HEK293T (cell line): ENCODE measurements around the gene ZNF414.

Experiments used
- CTCF ChIA-PET: fragments of 350-600 bp; formaldehyde crosslinking; extraction: SDS; loops from one replicate; lab custom pipeline; 2021; ENCODE audit warnings: antibody characterized with exemption, inconsistent platforms; lab: Yijun Ruan, JAX
- POLR2A ChIA-PET: fragments of 350-600 bp; formaldehyde crosslinking; extraction: SDS; loops from one replicate; lab custom pipeline; 2020; ENCODE audit warnings: antibody characterized with exemption, inconsistent platforms; lab: Yijun Ruan, JAX
- DNase-seq: peaks from one replicate; pipeline ENCODE4 v3.0.0; 2012; ENCODE audit warnings: mixed read lengths; ENCODE audit errors: extremely low spot score
- ARNT ChIP-seq: fragments of 450-650 bp; IDR thresholded peaks from 2 replicates; pipeline ENCODE4 v1.6.1; 2017; ENCODE audit warnings: mild to moderate bottlenecking
- BHLHE40 ChIP-seq: fragments of 450-650 bp; IDR thresholded peaks from 2 replicates; pipeline ENCODE4 v1.6.1; 2016; ENCODE audit warnings: mild to moderate bottlenecking, moderate library complexity, borderline replicate concordance
- CTBP1 ChIP-seq: fragments of 450-650 bp; IDR thresholded peaks from 2 replicates; pipeline ENCODE4 v1.6.1; 2016; ENCODE audit warnings: borderline replicate concordance
- ELF4 ChIP-seq: fragments of 450-650 bp; IDR thresholded peaks from 2 replicates; pipeline ENCODE4 v1.6.1; 2017; ENCODE audit warnings: antibody characterized with exemption
- FOXA1 ChIP-seq: fragments of 450-650 bp; IDR thresholded peaks from 2 replicates; pipeline ENCODE4 v1.6.1; 2016; ENCODE audit warnings: mild to moderate bottlenecking
- FOXK2 ChIP-seq: fragments of 450-650 bp; IDR thresholded peaks from 2 replicates; pipeline ENCODE4 v1.6.1; 2016; ENCODE audit warnings: mild to moderate bottlenecking
- FOXM1 ChIP-seq: fragments of 450-650 bp; IDR thresholded peaks from 2 replicates; pipeline ENCODE4 v1.6.1; 2017; ENCODE audit warnings: mild to moderate bottlenecking, borderline replicate concordance
- HDGF ChIP-seq: fragments of 450-650 bp; IDR thresholded peaks from 2 replicates; pipeline ENCODE4 v1.6.1; 2017; ENCODE audit warnings: antibody characterized with exemption, borderline replicate concordance
- L3MBTL2 ChIP-seq: fragments of 450-650 bp; conservative IDR thresholded peaks from 2 replicates; pipeline ENCODE4 v1.6.1; 2016; ENCODE audit warnings: mild to moderate bottlenecking
- LEF1 ChIP-seq: fragments of 450-650 bp; IDR thresholded peaks from 2 replicates; pipeline ENCODE4 v1.6.1; 2017; ENCODE audit warnings: mild to moderate bottlenecking, borderline replicate concordance
- NFRKB ChIP-seq: fragments of 450-650 bp; IDR thresholded peaks from 2 replicates; pipeline ENCODE4 v1.6.1; 2016; ENCODE audit warnings: mild to moderate bottlenecking, moderate library complexity
- SP1 ChIP-seq: fragments of 450-650 bp; IDR thresholded peaks from 2 replicates; pipeline ENCODE4 v1.6.1; 2017
- SUZ12 ChIP-seq: fragments of 450-650 bp; IDR thresholded peaks from 2 replicates; pipeline ENCODE4 v1.6.1; 2016; ENCODE audit warnings: mild to moderate bottlenecking
- TARDBP ChIP-seq: fragments of 450-650 bp; IDR thresholded peaks from 2 replicates; pipeline ENCODE4 v1.6.1; 2016
- ZNF384 ChIP-seq: fragments of 450-650 bp; IDR thresholded peaks from 2 replicates; pipeline ENCODE4 v1.6.1; 2016
- TF ChIP-seq, protein P1 (sequence below): fragments of 450-650 bp; IDR thresholded peaks from 2 replicates; pipeline ENCODE4 v1.6.1; 2016

ZNF414 gene

DNA sequence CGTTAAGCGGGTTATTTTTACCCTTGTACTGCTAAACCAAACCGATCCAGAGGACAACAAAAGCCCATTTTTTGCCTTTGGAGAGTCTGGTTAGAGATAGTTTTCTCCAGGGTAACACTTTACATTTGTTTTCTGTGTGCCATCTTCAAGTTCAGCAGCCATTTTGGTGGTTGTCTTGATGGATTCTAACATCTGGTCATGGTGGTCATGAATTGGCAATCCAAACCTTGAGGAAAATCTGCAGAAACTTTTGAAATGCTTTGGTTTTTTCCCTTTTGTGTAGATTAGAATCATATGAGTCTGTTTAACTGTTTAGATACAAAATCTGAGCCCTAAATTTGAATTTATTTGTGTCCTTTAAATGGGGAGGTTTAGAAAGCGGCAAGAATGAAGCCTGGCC lies 52.6 kb downstream of the ZNF414 start:
- TF ChIP-seq, protein P1, sequence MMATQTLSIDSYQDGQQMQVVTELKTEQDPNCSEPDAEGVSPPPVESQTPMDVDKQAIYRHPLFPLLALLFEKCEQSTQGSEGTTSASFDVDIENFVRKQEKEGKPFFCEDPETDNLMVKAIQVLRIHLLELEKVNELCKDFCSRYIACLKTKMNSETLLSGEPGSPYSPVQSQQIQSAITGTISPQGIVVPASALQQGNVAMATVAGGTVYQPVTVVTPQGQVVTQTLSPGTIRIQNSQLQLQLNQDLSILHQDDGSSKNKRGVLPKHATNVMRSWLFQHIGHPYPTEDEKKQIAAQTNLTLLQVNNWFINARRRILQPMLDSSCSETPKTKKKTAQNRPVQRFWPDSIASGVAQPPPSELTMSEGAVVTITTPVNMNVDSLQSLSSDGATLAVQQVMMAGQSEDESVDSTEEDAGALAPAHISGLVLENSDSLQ = no peak
- no peak for TF ChIP-seq FOXM1
- TF ChIP-seq ZNF384 = no peak
- no peak for TF ChIP-seq ELF4
- no peak for TF ChIP-seq L3MBTL2
- TF ChIP-seq FOXK2 = no peak
- no peak for TF ChIP-seq ARNT
- no peak for TF ChIP-seq BHLHE40
- TF ChIP-seq NFRKB = no peak
- no peak for TF ChIP-seq HDGF
- TF ChIP-seq CTBP1 = no peak
- no peak for TF ChIP-seq SP1
- no peak for TF ChIP-seq FOXA1
- TF ChIP-seq SUZ12 = no peak
- TF ChIP-seq TARDBP = no peak
- TF ChIP-seq LEF1 = no peak
- DNase-seq = no peak
- POLR2A ChIA-PET = interaction anchor here (1.2 kb wide), 1 partner anchor 9 kb away, joined by 3 read pairs; no protein-coding TSS in a partner anchor
- CTCF ChIA-PET = no interaction called here

DNA sequence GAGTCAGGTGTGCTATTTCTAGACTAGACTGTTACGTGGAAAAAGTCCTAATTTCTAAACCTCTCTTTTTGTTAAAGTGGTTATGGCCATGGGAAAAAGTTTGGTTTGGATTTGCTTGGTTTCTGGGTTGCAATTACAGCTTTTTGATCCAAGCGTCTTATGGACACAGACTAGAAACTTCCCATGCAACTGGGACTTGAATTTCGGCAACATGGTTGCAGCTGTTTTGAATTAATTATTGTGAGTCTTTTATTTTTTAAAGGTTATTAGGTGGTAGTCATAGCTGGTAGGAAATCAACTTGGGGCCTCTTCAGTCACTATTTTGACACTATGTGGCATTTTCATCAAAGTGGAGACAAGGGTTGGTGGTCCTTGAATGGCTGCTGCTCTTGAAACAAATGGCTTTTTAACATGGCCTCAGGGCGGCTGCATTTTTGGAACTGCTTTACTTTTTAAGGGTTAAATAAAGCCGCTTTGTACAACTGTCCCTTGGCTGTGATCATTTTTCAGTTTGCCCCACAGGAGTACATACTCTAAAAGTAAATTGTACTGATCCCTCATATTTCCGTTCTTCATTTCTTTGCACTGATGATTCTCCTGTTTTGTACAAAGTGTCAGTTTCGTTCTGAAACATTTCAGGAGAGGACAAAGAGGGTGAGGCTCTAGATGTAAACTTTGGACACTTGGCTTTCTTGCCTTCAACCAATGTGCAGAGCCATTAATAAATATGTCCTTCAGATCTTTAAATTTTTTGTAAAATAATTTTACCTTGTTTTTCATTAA lies 53.3 kb downstream of the ZNF414 start:
- CTCF ChIA-PET = no interaction called here
- TF ChIP-seq FOXK2 = no peak
- TF ChIP-seq CTBP1 = no peak
- no peak for TF ChIP-seq ELF4
- no peak for TF ChIP-seq L3MBTL2
- TF ChIP-seq, protein P1 = no peak
- no peak for TF ChIP-seq HDGF
- no peak for TF ChIP-seq BHLHE40
- TF ChIP-seq SUZ12 = no peak
- TF ChIP-seq TARDBP = no peak
- no peak for TF ChIP-seq FOXA1
- no peak for TF ChIP-seq SP1
- no peak for TF ChIP-seq ARNT
- TF ChIP-seq FOXM1 = no peak
- TF ChIP-seq LEF1 = no peak
- no peak for DNase-seq
- POLR2A ChIA-PET = no interaction called here
